ENCODE data around the gene MKNK2.

DNA sequence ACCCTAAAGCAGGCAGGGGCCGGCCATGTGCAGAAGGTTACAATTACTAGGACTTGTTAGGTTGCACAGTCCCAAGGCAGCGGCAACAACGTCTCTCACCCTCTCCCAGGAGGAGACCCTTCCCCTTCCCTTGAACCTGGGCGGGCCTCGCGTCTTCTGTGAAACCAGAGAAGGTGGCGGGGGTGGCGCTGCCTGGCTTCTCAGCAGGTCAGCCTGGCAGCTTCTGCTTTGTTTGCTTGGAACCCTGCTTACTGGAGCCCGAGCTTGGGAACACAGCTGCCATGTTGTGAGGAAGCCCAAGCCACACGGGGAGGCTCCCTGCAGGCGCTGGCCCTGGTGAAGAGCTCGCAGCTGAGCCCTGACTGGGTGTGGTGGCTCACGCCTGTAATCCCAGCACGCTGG lies 15.5 kb downstream of the MKNK2 start:
- TF ChIP-seq, protein P1, sequence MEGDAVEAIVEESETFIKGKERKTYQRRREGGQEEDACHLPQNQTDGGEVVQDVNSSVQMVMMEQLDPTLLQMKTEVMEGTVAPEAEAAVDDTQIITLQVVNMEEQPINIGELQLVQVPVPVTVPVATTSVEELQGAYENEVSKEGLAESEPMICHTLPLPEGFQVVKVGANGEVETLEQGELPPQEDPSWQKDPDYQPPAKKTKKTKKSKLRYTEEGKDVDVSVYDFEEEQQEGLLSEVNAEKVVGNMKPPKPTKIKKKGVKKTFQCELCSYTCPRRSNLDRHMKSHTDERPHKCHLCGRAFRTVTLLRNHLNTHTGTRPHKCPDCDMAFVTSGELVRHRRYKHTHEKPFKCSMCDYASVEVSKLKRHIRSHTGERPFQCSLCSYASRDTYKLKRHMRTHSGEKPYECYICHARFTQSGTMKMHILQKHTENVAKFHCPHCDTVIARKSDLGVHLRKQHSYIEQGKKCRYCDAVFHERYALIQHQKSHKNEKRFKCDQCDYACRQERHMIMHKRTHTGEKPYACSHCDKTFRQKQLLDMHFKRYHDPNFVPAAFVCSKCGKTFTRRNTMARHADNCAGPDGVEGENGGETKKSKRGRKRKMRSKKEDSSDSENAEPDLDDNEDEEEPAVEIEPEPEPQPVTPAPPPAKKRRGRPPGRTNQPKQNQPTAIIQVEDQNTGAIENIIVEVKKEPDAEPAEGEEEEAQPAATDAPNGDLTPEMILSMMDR (optimal IDR thresholded peaks at IDR 0.05 in 1 of 3, IDR thresholded peaks at IDR 0.05 in 1 of 3, conservative IDR thresholded peaks at IDR 0.05 in 1 of 3; ENCODE audit: extremely low read depth in 1 of 3, insufficient read depth in 2 of 3, low read length in 3 of 3): no peak
- no peak for TF ChIP-seq EZH2 (IDR thresholded peaks at IDR 0.05; ENCODE audit: low read length)
